Measurements from ENCODE around the gene SLAMF9. TPM values are rescaled to one million over a fixed set of nuclear protein-coding genes. Genes with fewer than 3 reads are reported as not detected.

The SLAMF9 gene
- total RNA-seq, 1 donor from 2014 or later: not detected

- no peak for DNase-seq (ENCODE audit: low spot score)
- no peaks in the 10 kb centered on the region for H3K4me1 Mint-ChIP-seq (ENCODE audit: low read depth)
- H3K4me3 Mint-ChIP-seq (ENCODE audit: low read depth): no peak overlapping the region
- H3K9me3 Mint-ChIP-seq: no peaks in the 10 kb centered on the region
- no peak overlapping the region for H3K27ac Mint-ChIP-seq
- no peaks in the 10 kb centered on the region for H3K36me3 Mint-ChIP-seq (ENCODE audit: low read depth)
- intact Hi-C loops (cut with micrococcal nuclease): no loop called here
- H3K27me3 Mint-ChIP-seq (ENCODE audit: low read depth): peaks cover 22% of the 10 kb centered on the region
These were observed 18.6 kb upstream of the SLAMF9 start for GRCh38 chr1:159972443-159973205.

GRCh38 chr1:159970932-159971342, 16.9 kb upstream of the SLAMF9 start:
- Mint-ChIP-seq H3K27ac (no peak overlapping the region), H3K4me1 (ENCODE audit: low read depth) (no peaks in the 10 kb centered on the region), H3K4me3 (ENCODE audit: low read depth) (no peak overlapping the region), H3K9me3 (no peaks in the 10 kb centered on the region), H3K27me3 (ENCODE audit: low read depth) (peaks cover 24% of the 10 kb centered on the region), H3K36me3 (ENCODE audit: low read depth) (no peaks in the 10 kb centered on the region)
- DNase-seq (ENCODE audit: low spot score): no peak
- intact Hi-C loops (cut with micrococcal nuclease): no loop called here

- Mint-ChIP-seq H3K27ac (no peak overlapping the region), H3K4me1 (ENCODE audit: low read depth) (no peaks in the 10 kb centered on the region), H3K4me3 (ENCODE audit: low read depth) (no peak overlapping the region), H3K36me3 (ENCODE audit: low read depth) (no peaks in the 10 kb centered on the region), H3K27me3 (ENCODE audit: low read depth) (peaks cover 38% of the 10 kb centered on the region), H3K9me3 (no peaks in the 10 kb centered on the region)
- intact Hi-C loops (cut with micrococcal nuclease): no loop called here
- no peak for DNase-seq (ENCODE audit: low spot score)
These were observed 14.9 kb upstream of the SLAMF9 start for GRCh38 chr1:159968901-159969300.

- DNase-seq (ENCODE audit: low spot score): no peak
- Mint-ChIP-seq H3K4me1 (ENCODE audit: low read depth) (no peaks in the 10 kb centered on the region), H3K27me3 (ENCODE audit: low read depth) (peaks cover 38% of the 10 kb centered on the region), H3K36me3 (ENCODE audit: low read depth) (no peaks in the 10 kb centered on the region), H3K9me3 (no peaks in the 10 kb centered on the region), H3K4me3 (ENCODE audit: low read depth) (no peak overlapping the region), H3K27ac (no peak overlapping the region)
- intact Hi-C loops (cut with micrococcal nuclease): no loop called here
These were observed 11.2 kb upstream of the SLAMF9 start for GRCh38 chr1:159965263-159965662.

- no peak overlapping the region for H3K27ac Mint-ChIP-seq
- intact Hi-C loops (cut with micrococcal nuclease): no loop called here
- no peak overlapping the region for H3K4me3 Mint-ChIP-seq (ENCODE audit: low read depth)
- H3K4me1 Mint-ChIP-seq (ENCODE audit: low read depth): peaks cover 5% of the 10 kb centered on the region
- H3K36me3 Mint-ChIP-seq (ENCODE audit: low read depth): no peaks in the 10 kb centered on the region
- no peak for DNase-seq (ENCODE audit: low spot score)
- peaks cover 38% of the 10 kb centered on the region for H3K27me3 Mint-ChIP-seq (ENCODE audit: low read depth)
- no peaks in the 10 kb centered on the region for H3K9me3 Mint-ChIP-seq
These were observed 10.1 kb upstream of the SLAMF9 start for GRCh38 chr1:159964144-159964543.

GRCh38 chr1:159962176-159962575, 8.1 kb upstream of the SLAMF9 start:
- no peak for DNase-seq (ENCODE audit: low spot score)
- Mint-ChIP-seq H3K9me3 (no peaks in the 10 kb centered on the region), H3K4me3 (ENCODE audit: low read depth) (no peak overlapping the region), H3K36me3 (ENCODE audit: low read depth) (no peaks in the 10 kb centered on the region), H3K4me1 (ENCODE audit: low read depth) (peaks cover 10% of the 10 kb centered on the region), H3K27me3 (ENCODE audit: low read depth) (peaks cover 25% of the 10 kb centered on the region), H3K27ac (no peak overlapping the region)
- intact Hi-C loops (cut with micrococcal nuclease): no loop called here

GRCh38 chr1:159961636-159962035, 7.6 kb upstream of the SLAMF9 start:
- intact Hi-C loops (cut with micrococcal nuclease): no loop called here
- Mint-ChIP-seq H3K27ac (no peak overlapping the region), H3K36me3 (ENCODE audit: low read depth) (no peaks in the 10 kb centered on the region), H3K4me1 (ENCODE audit: low read depth) (peaks cover 10% of the 10 kb centered on the region), H3K27me3 (ENCODE audit: low read depth) (peaks cover 21% of the 10 kb centered on the region), H3K4me3 (ENCODE audit: low read depth) (no peak overlapping the region), H3K9me3 (no peaks in the 10 kb centered on the region)
- DNase-seq (ENCODE audit: low spot score): no peak

GRCh38 chr1:159960721-159961381, 6.8 kb upstream of the SLAMF9 start:
- no peak overlapping the region for H3K4me3 Mint-ChIP-seq (ENCODE audit: low read depth)
- no peak overlapping the region for H3K27ac Mint-ChIP-seq
- H3K4me1 Mint-ChIP-seq (ENCODE audit: low read depth): peaks cover 10% of the 10 kb centered on the region
- no peaks in the 10 kb centered on the region for H3K36me3 Mint-ChIP-seq (ENCODE audit: low read depth)
- no peak for DNase-seq (ENCODE audit: low spot score)
- intact Hi-C loops (cut with micrococcal nuclease): no loop called here
- no peaks in the 10 kb centered on the region for H3K9me3 Mint-ChIP-seq
- H3K27me3 Mint-ChIP-seq (ENCODE audit: low read depth): peaks cover 17% of the 10 kb centered on the region

GRCh38 chr1:159959451-159959850, 5.4 kb upstream of the SLAMF9 start:
- DNase-seq (ENCODE audit: low spot score): no peak
- no peaks in the 10 kb centered on the region for H3K9me3 Mint-ChIP-seq
- H3K27me3 Mint-ChIP-seq (ENCODE audit: low read depth): peaks cover 12% of the 10 kb centered on the region
- H3K4me1 Mint-ChIP-seq (ENCODE audit: low read depth): peaks cover 10% of the 10 kb centered on the region
- intact Hi-C loops (cut with micrococcal nuclease): no loop called here
- no peak overlapping the region for H3K27ac Mint-ChIP-seq
- no peak overlapping the region for H3K4me3 Mint-ChIP-seq (ENCODE audit: low read depth)
- H3K36me3 Mint-ChIP-seq (ENCODE audit: low read depth): no peaks in the 10 kb centered on the region

- Mint-ChIP-seq H3K9me3 (no peaks in the 10 kb centered on the region), H3K27me3 (ENCODE audit: low read depth) (peaks cover 15% of the 10 kb centered on the region), H3K4me1 (ENCODE audit: low read depth) (peaks cover 10% of the 10 kb centered on the region), H3K36me3 (ENCODE audit: low read depth) (no peaks in the 10 kb centered on the region), H3K27ac (no peak overlapping the region), H3K4me3 (ENCODE audit: low read depth) (no peak overlapping the region)
- intact Hi-C loops (cut with micrococcal nuclease): no loop called here
- DNase-seq (ENCODE audit: low spot score): no peak
These were observed 4.8 kb upstream of the SLAMF9 start for GRCh38 chr1:159958719-159959380.

- Mint-ChIP-seq H3K9me3 (no peaks in the 10 kb centered on the region), H3K4me3 (ENCODE audit: low read depth) (no peak overlapping the region), H3K4me1 (ENCODE audit: low read depth) (peaks cover 10% of the 10 kb centered on the region), H3K27me3 (ENCODE audit: low read depth) (peaks cover 20% of the 10 kb centered on the region), H3K27ac (no peak overlapping the region), H3K36me3 (ENCODE audit: low read depth) (no peaks in the 10 kb centered on the region)
- DNase-seq (ENCODE audit: low spot score): no peak
- intact Hi-C loops (cut with micrococcal nuclease): no loop called here
These were observed 3.8 kb upstream of the SLAMF9 start for GRCh38 chr1:159957824-159958268.

GRCh38 chr1:159955456-159955855, 1.4 kb upstream of the SLAMF9 start:
- no peak for DNase-seq (ENCODE audit: low spot score)
- H3K27ac Mint-ChIP-seq: no peak overlapping the region
- H3K36me3 Mint-ChIP-seq (ENCODE audit: low read depth): no peaks in the 10 kb centered on the region
- H3K4me3 Mint-ChIP-seq (ENCODE audit: low read depth): no peak overlapping the region
- H3K4me1 Mint-ChIP-seq (ENCODE audit: low read depth): peaks cover 10% of the 10 kb centered on the region
- intact Hi-C loops (cut with micrococcal nuclease): no loop called here
- H3K9me3 Mint-ChIP-seq: no peaks in the 10 kb centered on the region
- peaks cover 29% of the 10 kb centered on the region for H3K27me3 Mint-ChIP-seq (ENCODE audit: low read depth)

GRCh38 chr1:159952932-159953331, 1.1 kb downstream of the SLAMF9 start:
- H3K4me1 Mint-ChIP-seq (ENCODE audit: low read depth): no peaks in the 10 kb centered on the region
- no peaks in the 10 kb centered on the region for H3K9me3 Mint-ChIP-seq
- DNase-seq (ENCODE audit: low spot score): no peak
- no peak overlapping the region for H3K4me3 Mint-ChIP-seq (ENCODE audit: low read depth)
- peaks cover 41% of the 10 kb centered on the region for H3K27me3 Mint-ChIP-seq (ENCODE audit: low read depth)
- no peak overlapping the region for H3K27ac Mint-ChIP-seq
- intact Hi-C loops (cut with micrococcal nuclease): no loop called here
- H3K36me3 Mint-ChIP-seq (ENCODE audit: low read depth): no peaks in the 10 kb centered on the region
